GM23338 (cell line): ENCODE results near the gene MPPED1. TPM values are rescaled to one million over a fixed set of nuclear protein-coding genes. Genes with fewer than 3 reads are reported as not detected.

Experiments used
- ATAC-seq: fragments of 200-7000 bp; cut with Tn5 transposase; 3 replicates; pipeline ENCODE4 v1.9.1; 2020
- DNase-seq: peaks from one replicate; pipeline ENCODE4 v3.0.0-alpha.2; 2015; ENCODE audit warnings: low spot score
- H2AFZ ChIP-seq: fragments of 200-600 bp; sonication (generic); 2 replicates; pipeline ENCODE4 v1.8.0; 2016; ENCODE audit warnings: antibody characterized with exemption, mild to moderate bottlenecking, moderate library complexity
- H3F3A ChIP-seq: fragments of 200-600 bp; sonication (generic); replicated peaks from 2 replicates; pipeline ENCODE4 v1.8.0; 2017; ENCODE audit warnings: antibody characterized with exemption, mixed run types, low read depth
- H3K27ac ChIP-seq: fragments of 200-600 bp; sonication (generic); 2 replicates; pipeline ENCODE4 v1.6.1; 2016; ENCODE audit warnings: low read depth
- H3K27me3 ChIP-seq: fragments of 200-600 bp; sonication (generic); 2 replicates; pipeline ENCODE4 v1.8.0; 2016; ENCODE audit warnings: mild to moderate bottlenecking, mixed run types, moderate library complexity; ENCODE audit not compliant: insufficient read depth
- H3K36me3 ChIP-seq: fragments of 200-600 bp; sonication (generic); 2 replicates; pipeline ENCODE4 v1.8.0; 2016; ENCODE audit warnings: mild to moderate bottlenecking; ENCODE audit not compliant: insufficient read depth
- H3K4me1 ChIP-seq: fragments of 200-600 bp; sonication (generic); 2 replicates; pipeline ENCODE4 v1.8.0; 2016; ENCODE audit warnings: mild to moderate bottlenecking, moderate library complexity; ENCODE audit not compliant: insufficient read depth
- H3K4me2 ChIP-seq: fragments of 200-600 bp; sonication (generic); 2 replicates; pipeline ENCODE4 v1.7.1; 2017; ENCODE audit warnings: mixed run types
- H3K4me3 ChIP-seq: fragments of 200-600 bp; sonication (generic); 2 replicates; pipeline ENCODE4 v1.6.1; 2016; ENCODE audit warnings: mixed run types
- H3K79me2 ChIP-seq: fragments of 200-600 bp; sonication (generic); replicated peaks from 2 replicates; pipeline ENCODE4 v1.8.0; 2017; ENCODE audit warnings: mild to moderate bottlenecking; ENCODE audit not compliant: insufficient read depth
- H3K9me2 ChIP-seq: fragments of 200-600 bp; sonication (generic); 2 replicates; pipeline ENCODE4 v1.8.0; 2017; ENCODE audit not compliant: insufficient read depth
- H4K20me1 ChIP-seq: fragments of 200-600 bp; sonication (generic); replicated peaks from 2 replicates; pipeline ENCODE4 v1.8.0; 2017; ENCODE audit warnings: mild to moderate bottlenecking; ENCODE audit not compliant: insufficient read depth
- H3K27ac Mint-ChIP-seq: 2 replicates; pipeline ENCODE4 v1.8.0; 2020; ENCODE audit warnings: inconsistent platforms, mild to moderate bottlenecking, moderate library complexity, mixed read lengths
- H3K27me3 Mint-ChIP-seq: 3 replicates; pipeline ENCODE4 v1.8.0; 2022; ENCODE audit warnings: low read depth, mild to moderate bottlenecking, moderate library complexity, mixed read lengths, inconsistent platforms; ENCODE audit not compliant: insufficient read depth, poor library complexity
- H3K36me3 Mint-ChIP-seq: 3 replicates; pipeline ENCODE4 v1.8.0; 2021; ENCODE audit warnings: low read depth, mild to moderate bottlenecking, inconsistent platforms, moderate library complexity, mixed read lengths
- H3K4me1 Mint-ChIP-seq: 3 replicates; pipeline ENCODE4 v1.8.0; 2020; ENCODE audit warnings: mild to moderate bottlenecking, inconsistent platforms, mixed read lengths
- H3K4me3 Mint-ChIP-seq: 3 replicates; pipeline ENCODE4 v1.8.0; 2021; ENCODE audit warnings: moderate library complexity, mild to moderate bottlenecking, inconsistent platforms, mixed read lengths
- H3K9me3 Mint-ChIP-seq: 3 replicates; pipeline ENCODE4 v1.8.0; 2020; ENCODE audit warnings: moderate library complexity, mild to moderate bottlenecking, inconsistent platforms, mixed read lengths
- EZH2 ChIP-seq: fragments of 200-600 bp; sonication (generic); IDR thresholded peaks from one replicate; pipeline ENCODE4 v1.8.0; 2017; ENCODE audit warnings: antibody characterized with exemption, mild to moderate bottlenecking, low read depth; ENCODE audit not compliant: unreplicated experiment
- EZH2phosphoT487 ChIP-seq: fragments of 200-600 bp; sonication (generic); IDR thresholded peaks from one replicate; pipeline ENCODE4 v1.8.1; 2018; ENCODE audit warnings: antibody characterized with exemption; ENCODE audit not compliant: unreplicated experiment
- JUNB ChIP-seq: IDR thresholded peaks from one replicate; pipeline ENCODE4 v1.6.1; 2016; ENCODE audit warnings: antibody characterized with exemption; ENCODE audit not compliant: unreplicated experiment
- NANOG ChIP-seq: IDR thresholded peaks from 2 replicates; pipeline ENCODE4 v1.6.1; 2016; ENCODE audit warnings: antibody characterized with exemption, borderline replicate concordance
- POLR2AphosphoS5 ChIP-seq: IDR thresholded peaks from 2 replicates; pipeline ENCODE4 v1.6.1; 2016; ENCODE audit warnings: antibody characterized with exemption, low read depth
- REST ChIP-seq: IDR thresholded peaks from one replicate; pipeline ENCODE4 v1.6.1; 2018; ENCODE audit warnings: antibody characterized with exemption; ENCODE audit not compliant: unreplicated experiment
- STAT1 ChIP-seq: IDR thresholded peaks from one replicate; pipeline ENCODE4 v1.6.1; 2016; ENCODE audit warnings: antibody characterized with exemption; ENCODE audit not compliant: unreplicated experiment
- ZNF114 ChIP-seq: fragments of 250-450 bp; sonication (Bioruptor Pico); IDR thresholded peaks from 2 replicates; pipeline ENCODE4 v1.5.0; 2020; ENCODE audit warnings: mild to moderate bottlenecking, moderate library complexity
- ZNF331 ChIP-seq: fragments of 250-450 bp; sonication (Bioruptor Pico); IDR thresholded peaks from 2 replicates; pipeline ENCODE4 v1.5.0; 2020; ENCODE audit warnings: low read depth, mild to moderate bottlenecking, moderate library complexity
- ZNF462 ChIP-seq: fragments of 250-450 bp; sonication (Bioruptor Pico); IDR thresholded peaks from 2 replicates; pipeline ENCODE4 v1.5.0; 2020; ENCODE audit warnings: mild to moderate bottlenecking, moderate library complexity
- polyA plus RNA-seq: library from polyadenylated mRNA; unstranded; fragments of >200 nt; fragmentation: Nextera tagmentation; extraction: Ambion mirVana; gene quantifications from 2 replicates; pipeline ENCODE4 v1.2.1, GENCODE V29; 2016
- total RNA-seq: library from RNA; depleted of rRNA; stranded (reverse); fragments of >200 nt; shearing (Covaris generic); gene quantifications from 2 replicates; pipeline ENCODE4 v1.2.3, GENCODE V29; 2014

Gene MPPED1
- total and polyA plus RNA-seq, 2 experiments from 2014 or later, result 0.56 TPM; not detected in 1

GRCh38 chr22:43485502-43486089, 73.8 kb downstream of the MPPED1 start:
- no peaks in the 10 kb centered on the region for H3K36me3 Mint-ChIP-seq
- H3K4me2 ChIP-seq, result no peak overlapping the region
- H3K4me3 Mint-ChIP-seq, result no peak overlapping the region
- H3K4me1 ChIP-seq, result peaks cover 10% of the 10 kb centered on the region; the same call in 1 of the 2 replicates
- TF ChIP-seq JUNB (no peak), STAT1 (no peak), POLR2AphosphoS5 (no peak), REST (no peak), EZH2phosphoT487 (no peak), ZNF462 (CRISPR knock-in tag) (no peak), EZH2 (no peak), ZNF114 (CRISPR knock-in tag) (no peak), NANOG (no peak), ZNF331 (CRISPR knock-in tag) (no peak)
- H3K36me3 ChIP-seq, result no peaks in the 10 kb centered on the region
- no peaks in the 10 kb centered on the region for H3F3A ChIP-seq
- H3K9me3 Mint-ChIP-seq, result no peaks in the 10 kb centered on the region
- H3K27ac Mint-ChIP-seq, result no peak overlapping the region
- H4K20me1 ChIP-seq, result no peaks in the 10 kb centered on the region
- no peaks in the 10 kb centered on the region for H3K27me3 ChIP-seq
- H3K4me3 ChIP-seq, result no peak overlapping the region
- no peak for ATAC-seq
- H3K9me2 ChIP-seq, result no peaks in the 10 kb centered on the region
- no peak for DNase-seq
- peaks cover 5% of the 10 kb centered on the region for H3K27me3 Mint-ChIP-seq
- H2AFZ ChIP-seq, result no peak overlapping the region
- no peak overlapping the region for H3K27ac ChIP-seq
- H3K4me1 Mint-ChIP-seq, result peaks cover 10% of the 10 kb centered on the region
- H3K79me2 ChIP-seq, result no peaks in the 10 kb centered on the region
